HG03108 (cell line): Measurements from ENCODE around the gene DIP2C.
"Not testable (repeated sequence)": the region's sequence is repeated elsewhere in the genome, so short reads cannot be mapped to it uniquely, and the experiment has no call there.

Experiments
- ATAC-seq: cut with Tn5 transposase; IDR thresholded peaks from one replicate; pipeline ENCODE4 v1.9.1; 2021; ENCODE audit warnings: moderate library complexity; ENCODE audit not compliant: unreplicated experiment

DIP2C gene

GRCh38 chr10:347774-348173 is 341.7 kb downstream of the DIP2C start:
- not testable (repeated sequence) for ATAC-seq

GRCh38 chr10:347190-347589 is 342.3 kb downstream of the DIP2C start:
- ATAC-seq = not testable (repeated sequence)

- ATAC-seq = no peak
Measured at GRCh38 chr10:344582-345200, 344.8 kb downstream of the DIP2C start.

DNA sequence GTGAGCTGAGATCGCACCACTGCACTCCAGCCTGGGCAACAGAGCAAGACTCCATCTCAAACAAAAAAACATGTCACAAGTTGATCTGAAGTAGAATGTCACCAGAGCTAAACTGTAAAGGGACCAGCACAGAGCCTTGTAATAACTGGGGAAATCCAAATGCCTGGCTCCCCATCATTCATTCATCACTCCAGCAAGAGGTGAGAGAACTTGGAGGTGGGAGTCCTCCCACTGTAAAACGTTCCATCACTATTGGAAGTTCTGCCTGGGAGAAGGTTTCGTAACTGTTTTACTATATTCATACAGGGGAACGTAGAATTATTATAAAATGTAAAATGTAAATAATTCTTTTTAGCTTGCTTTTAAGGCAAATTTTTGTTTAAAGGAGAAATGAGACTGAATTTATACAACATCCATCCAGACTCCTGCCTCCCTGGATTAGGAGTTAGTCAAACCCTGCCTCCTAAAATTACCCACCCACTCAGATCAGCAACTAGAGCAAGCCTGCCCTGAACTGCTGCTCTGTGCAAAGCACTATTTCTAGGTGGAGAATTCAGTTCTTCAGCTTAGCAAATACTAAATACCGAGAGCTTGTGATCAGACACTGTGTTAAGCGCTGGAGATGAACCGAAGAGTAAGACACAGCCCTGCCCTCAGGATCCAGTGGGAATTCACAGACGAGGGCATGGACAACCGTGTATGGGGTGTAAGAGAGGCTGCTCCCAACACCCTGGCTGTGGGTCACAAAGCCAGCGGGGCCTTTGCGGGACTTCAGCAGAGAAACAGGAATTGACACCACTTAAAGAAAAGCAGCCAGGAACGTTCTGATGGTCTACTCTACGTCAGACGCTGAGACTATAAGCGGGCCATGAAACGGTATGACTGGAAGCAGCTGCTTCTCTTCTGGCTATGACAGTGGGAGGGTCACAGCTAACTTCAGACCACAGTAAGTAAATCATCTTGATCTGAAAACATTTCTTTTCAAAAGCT is 345.9 kb downstream of the DIP2C start:
- no peak for ATAC-seq

GRCh38 chr10:341081-341740 is 348.3 kb downstream of the DIP2C start:
- no peak for ATAC-seq

DNA sequence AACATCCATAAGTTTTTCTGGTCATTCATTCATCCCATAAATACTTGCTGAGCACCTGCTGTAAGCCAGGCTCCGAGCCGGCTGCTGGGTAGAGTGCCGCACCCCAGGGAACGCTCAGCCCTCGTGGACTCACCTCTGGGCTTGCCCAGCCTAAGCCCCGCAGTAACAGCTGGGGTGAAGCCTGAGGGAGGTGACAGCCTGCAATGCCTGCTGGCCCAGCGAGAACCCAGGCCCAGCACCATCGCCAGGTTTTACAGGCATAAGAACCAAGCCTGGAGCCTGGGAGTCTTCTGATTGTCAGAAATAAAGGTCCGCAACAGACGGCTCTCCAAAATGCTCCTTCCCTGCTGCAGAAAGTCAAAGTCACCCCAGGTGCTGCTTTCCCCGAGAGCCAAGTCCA is 348.8 kb downstream of the DIP2C start:
- ATAC-seq = no peak

GRCh38 chr10:339038-339391 is 350.5 kb downstream of the DIP2C start:
- no peak for ATAC-seq

GRCh38 chr10:338171-339037 is 351.1 kb downstream of the DIP2C start:
- no peak for ATAC-seq

- ATAC-seq = no peak
Measured at GRCh38 chr10:336247-336646, 353.2 kb downstream of the DIP2C start.

DNA sequence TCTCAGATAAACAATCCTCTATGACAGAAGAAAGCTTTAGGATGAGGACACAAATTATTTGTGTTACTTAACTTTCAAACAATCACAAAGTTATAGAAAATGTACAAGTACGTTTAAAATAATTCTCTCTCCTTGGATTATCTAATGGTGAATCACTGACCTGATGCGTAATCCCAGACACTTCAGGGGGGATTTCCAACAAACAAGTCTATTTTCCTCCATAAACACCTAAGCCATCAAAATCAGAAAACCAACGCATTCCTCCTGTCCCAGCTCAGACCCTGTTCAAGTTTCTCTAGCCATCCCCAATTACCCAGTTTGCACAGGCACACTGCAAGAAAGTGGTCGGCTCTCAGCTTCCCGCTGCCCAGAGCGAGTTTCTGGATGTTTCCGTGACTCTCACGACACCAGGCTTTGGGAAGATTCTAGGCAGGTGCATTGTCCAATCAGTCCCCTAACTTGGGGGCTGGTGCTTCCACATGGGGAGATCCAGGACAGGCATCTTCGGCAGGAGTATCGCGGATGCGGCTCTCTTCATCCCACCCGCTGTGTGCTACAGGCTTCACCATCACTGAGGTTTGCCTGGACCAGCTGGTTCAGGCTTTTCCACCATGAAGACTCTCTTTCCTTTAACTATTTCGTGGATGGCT is 354.2 kb downstream of the DIP2C start:
- ATAC-seq = no peak

GRCh38 chr10:331186-331585 is 358.3 kb downstream of the DIP2C start:
- no peak for ATAC-seq

DNA sequence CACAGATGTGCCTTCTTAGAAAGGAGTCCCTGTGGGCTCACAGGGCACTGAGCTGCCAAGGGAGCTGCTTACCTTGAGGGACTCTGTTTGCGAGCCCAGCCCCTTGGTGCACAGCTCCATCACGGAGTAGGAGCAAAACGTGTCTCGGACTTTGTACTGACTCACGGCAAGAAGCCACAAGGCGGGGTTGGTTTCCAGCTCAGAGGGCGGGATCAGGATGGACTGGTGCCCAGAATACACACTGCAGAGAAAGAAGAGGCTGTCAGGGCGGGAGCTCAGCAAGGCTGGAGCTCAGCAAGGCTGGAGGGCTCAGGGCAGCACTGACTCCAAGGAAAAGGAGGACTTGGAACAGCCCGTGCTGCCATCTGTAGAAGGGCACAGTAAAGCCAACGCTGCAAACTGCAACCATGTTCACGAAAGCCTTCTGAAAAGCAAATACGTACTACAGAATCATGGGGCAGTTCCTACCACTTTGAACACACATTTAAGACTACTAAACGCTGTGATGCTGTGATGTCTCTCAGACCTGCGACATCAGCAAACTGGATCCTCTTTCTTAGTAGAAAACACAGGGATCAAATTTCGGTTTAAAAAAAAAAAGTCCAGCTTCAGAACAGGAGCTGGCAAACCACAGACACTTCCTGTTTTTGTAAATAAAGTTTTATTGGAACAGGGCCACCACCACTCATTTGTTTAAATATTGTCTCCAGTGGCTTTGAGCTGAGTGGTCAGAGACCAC is 359.9 kb downstream of the DIP2C start:
- ATAC-seq = no peak

DNA sequence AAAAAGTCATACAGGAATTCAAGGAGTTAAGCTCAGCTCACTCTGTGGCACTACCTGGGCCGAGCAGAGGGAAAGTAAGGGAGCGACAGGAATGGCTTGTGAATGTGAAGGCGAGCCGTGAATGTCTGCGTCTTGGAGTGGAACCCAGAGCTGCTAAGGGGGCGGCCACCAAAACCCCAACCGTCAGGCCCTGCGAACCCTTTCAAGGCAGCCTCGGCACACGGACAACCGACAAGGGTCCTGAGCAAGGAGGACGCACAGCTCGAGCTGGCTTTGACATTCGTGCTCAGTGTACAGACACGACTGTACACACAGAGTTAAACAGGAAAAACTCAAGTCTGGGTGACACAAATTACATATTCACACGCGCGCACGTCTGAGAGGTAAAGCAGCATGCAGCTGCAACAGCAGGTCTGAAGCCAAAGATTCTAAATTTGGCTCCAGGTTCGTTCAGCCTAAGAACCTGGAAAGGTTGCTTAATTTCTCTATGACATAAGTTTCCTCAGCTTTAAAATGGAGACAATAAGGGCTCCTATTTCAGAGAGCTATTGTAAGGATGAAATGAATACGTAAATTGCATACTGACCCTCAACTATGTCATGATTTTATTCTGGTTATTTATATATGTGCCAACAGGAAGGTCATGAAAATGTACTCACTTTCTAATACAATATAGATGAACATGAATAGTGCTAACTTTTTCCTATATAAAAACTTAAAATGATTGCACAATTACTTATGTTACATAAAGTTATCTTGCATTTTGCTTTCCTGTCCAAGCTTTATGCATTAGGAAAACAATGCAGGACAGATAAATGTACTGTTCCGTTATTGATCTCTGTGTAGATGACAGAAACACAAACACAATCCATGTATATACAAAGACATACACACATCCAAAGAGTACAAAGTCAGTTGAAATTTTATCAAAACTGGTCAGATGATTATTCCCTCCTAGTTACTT is 361.3 kb downstream of the DIP2C start:
- ATAC-seq = no peak

DNA sequence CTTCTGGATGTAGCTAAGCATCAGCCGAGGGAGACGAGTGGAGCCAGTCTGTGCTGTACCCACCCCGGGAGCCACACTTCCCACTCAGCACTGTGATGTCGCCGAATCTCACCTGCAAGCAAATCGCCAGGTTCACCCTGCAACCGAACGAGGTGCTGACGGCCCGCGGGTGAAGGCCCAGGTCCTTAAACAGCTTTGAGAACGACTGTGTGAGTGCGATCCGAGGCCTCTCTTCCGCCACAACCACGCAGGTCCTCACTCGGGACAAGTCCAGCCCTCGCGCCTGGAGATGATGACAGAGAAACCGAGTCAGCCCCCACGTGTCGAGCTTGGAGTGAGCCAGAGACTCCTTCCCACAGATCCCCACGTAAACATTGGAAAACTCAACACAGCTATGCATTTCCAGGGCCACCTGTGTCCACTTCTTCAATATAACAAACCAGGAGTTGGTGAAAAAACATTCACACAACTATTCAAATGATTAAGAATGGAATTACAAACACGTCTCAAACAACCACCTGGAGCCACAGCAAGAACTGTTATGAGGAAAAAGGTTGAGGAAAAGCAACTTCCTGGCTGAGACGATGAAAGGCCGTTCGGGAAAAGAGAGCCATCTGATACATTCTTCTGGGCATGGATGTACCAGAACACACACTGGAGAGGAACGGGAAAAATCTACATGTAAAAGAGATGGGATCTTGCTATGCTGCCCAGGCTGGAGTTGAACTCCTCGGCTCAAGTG is 362.4 kb downstream of the DIP2C start:
- no peak for ATAC-seq

GRCh38 chr10:326350-326749 is 363.1 kb downstream of the DIP2C start:
- ATAC-seq = no peak

DNA sequence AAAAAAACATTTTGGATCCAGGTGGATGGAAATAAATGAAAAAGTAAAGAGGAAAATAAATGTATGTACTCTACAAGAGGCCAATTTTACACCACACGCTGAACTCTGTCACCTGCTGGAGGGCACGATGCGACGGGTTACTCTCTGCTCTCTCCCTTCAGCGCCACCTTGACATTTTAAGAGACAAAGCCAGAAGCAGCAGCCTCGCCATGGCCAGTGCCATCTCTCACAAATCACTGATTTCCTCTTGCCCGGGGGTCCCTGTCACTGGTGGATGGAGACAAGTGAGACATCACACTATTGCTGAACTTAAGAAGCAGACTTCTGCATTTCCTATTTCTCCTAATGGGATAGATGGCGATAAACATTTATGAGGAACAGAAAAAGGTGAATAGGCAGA is 364.2 kb downstream of the DIP2C start:
- no peak for ATAC-seq

- ATAC-seq = no peak
Measured at GRCh38 chr10:324593-324992, 364.9 kb downstream of the DIP2C start.
